OCI-LY3 (cell line): ENCODE measurements around the gene THSD7B.

ENCODE experiments used
- CTCF ChIP-seq: fragments of 200-600, 300-600 bp; sonication (generic); IDR thresholded peaks from 2 replicates; pipeline ENCODE4 v1.5.1; 2014; ENCODE audit warnings: antibody characterized with exemption, low read length, low read depth
- EZH2phosphoT487 ChIP-seq: fragments of 200-600 bp; shearing (Covaris generic); IDR thresholded peaks from 2 replicates; pipeline ENCODE4 v1.6.1; 2018; ENCODE audit warnings: antibody characterized with exemption, mixed run types, low read depth

- no peak for TF ChIP-seq CTCF
- TF ChIP-seq EZH2phosphoT487: no peak
Measured at GRCh38 chr2:136770384-136770783, 5.0 kb downstream of the THSD7B start.
